Tibial nerve (tissue), 4 donors: ENCODE measurements around the gene NPB. TPM values are rescaled to one million over a fixed set of nuclear protein-coding genes. Genes with fewer than 3 reads are reported as not detected.
A peak's percentile ranks its signal among the peaks of the same experiment; 100 is the strongest.

ENCODE experiments used
- DNase-seq, 2 donors: peaks; one replicate each; pipeline ENCODE4 v3.0.0-alpha.2; 2019; ENCODE audit warnings: low spot score in 2 of 2
- H3K27ac ChIP-seq, 4 donors: fragments of 200-600 bp; sonication (generic) in 3 of 4; one replicate each; pipeline ENCODE4 v1.5.1; 2017 to 2019; ENCODE audit warnings: mild to moderate bottlenecking in 1 of 4
- H3K27me3 ChIP-seq, 2 donors: fragments of 200-600 bp; sonication (generic) in 1 of 2; one replicate each; pipeline versions ENCODE4 v1.5.1 to v1.6.0; 2017 to 2019
- H3K36me3 ChIP-seq, 3 donors: fragments of 200-600 bp; sonication (generic); one replicate each; pipeline ENCODE4 v1.5.1; 2018 to 2019
- H3K4me1 ChIP-seq, 4 donors: fragments of 200-600 bp; sonication (generic) in 3 of 4; one replicate each; pipeline ENCODE4 v1.5.1; 2017 to 2019
- H3K4me3 ChIP-seq, 4 donors: fragments of 200-600 bp; sonication (generic) in 3 of 4; one replicate each; pipeline ENCODE4 v1.5.1; 2017 to 2019; ENCODE audit warnings: mild to moderate bottlenecking in 1 of 4, moderate library complexity in 1 of 4
- H3K9me3 ChIP-seq, 4 donors: fragments of 200-600 bp; sonication (generic) in 3 of 4; one replicate each; pipeline ENCODE4 v1.5.1; 2017 to 2019
- EP300 ChIP-seq, 2 donors: sonication (generic); formaldehyde crosslinking; IDR thresholded peaks; one replicate each; pipeline ENCODE4 v1.6.1; 2017; ENCODE audit warnings: antibody characterized with exemption in 2 of 2, mild to moderate bottlenecking in 1 of 2
- POLR2A ChIP-seq, 2 donors: fragments of 450-650 bp; IDR thresholded peaks; one replicate each; pipeline ENCODE4 v1.6.1; 2017; ENCODE audit warnings: antibody characterized with exemption in 2 of 2, mild to moderate bottlenecking in 2 of 2, moderate library complexity in 2 of 2
- WGBS, 2 donors: methylation state at CpG; one replicate each; pipeline ENCODE4 v1.1.5; 2018; 5-methylcytosine and 5-hydroxymethylcytosine counted together
- total RNA-seq, 4 donors: library from RNA; depleted of rRNA; stranded (reverse); fragments of >200 nt; gene quantifications; one replicate each; pipeline ENCODE4 v1.1.0, GENCODE V29; 2016
- TF ChIP-seq, protein P1 (sequence below), 5 experiments: fragments of 200-600 bp in 3 of 5; fragments of 450-650 bp in 2 of 5; sonication (generic) in 3 of 5; IDR thresholded peaks; one replicate each; pipeline ENCODE4 v1.5.1; 2016 to 2019; ENCODE audit warnings: antibody characterized with exemption in 5 of 5, mild to moderate bottlenecking in 3 of 5, moderate library complexity in 2 of 5

NPB gene
- 1 to 10 TPM in 3 of 4 donors, not detected in 1; 4.2 to 8.7 (median 5.4) TPM for total RNA-seq

DNA sequence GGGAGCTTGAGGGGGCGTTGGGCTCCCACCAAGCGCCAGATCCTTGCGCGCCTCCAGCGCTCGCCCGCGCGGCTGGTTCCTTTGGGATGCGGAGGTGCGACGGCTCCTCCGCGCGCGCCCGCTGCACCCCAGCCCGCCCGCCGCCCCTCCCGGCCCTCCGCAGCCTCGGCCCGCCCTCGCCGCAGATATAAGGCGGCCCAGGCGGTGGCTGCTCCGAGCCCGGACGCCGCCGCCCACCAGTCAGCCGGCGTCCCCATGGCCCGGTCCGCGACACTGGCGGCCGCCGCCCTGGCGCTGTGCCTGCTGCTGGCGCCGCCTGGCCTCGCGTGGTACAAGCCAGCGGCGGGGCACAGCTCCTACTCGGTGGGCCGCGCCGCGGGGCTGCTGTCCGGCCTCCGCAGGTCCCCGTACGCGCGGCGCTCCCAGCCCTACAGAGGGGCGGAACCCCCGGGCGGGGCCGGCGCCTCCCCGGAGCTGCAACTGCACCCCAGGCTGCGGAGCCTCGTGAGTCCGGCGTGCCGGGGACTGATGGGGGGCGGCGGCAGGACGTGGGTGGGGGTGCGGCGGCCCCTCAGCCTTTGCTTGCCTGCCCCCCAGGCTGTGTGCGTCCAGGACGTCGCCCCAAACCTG is at the start of gene NPB:
Gene NPB (plus strand): TSS at position 216 of the 630 bp plus-strand sequence. CDS start 40 bp downstream, at position 256.
- Histone ChIP-seq H3K4me1 (peaks cover 0 to 18% (median 9%) of the 10 kb centered on the region in 4 donors), H3K4me3 (peak within 1 kb of the TSS; percentile 15 to 51 (median 20)), H3K27ac (peak within 1 kb of the TSS in 2 of 4 donors; percentile 17 to 72), H3K36me3 (peaks cover 2 to 78% (median 4%) of the 10 kb centered on the region in 3 donors), H3K9me3 (no peaks in the 10 kb centered on the region), H3K27me3 (peaks cover 0 to 8% of the 10 kb centered on the region in 2 donors)
- DNase-seq, result no peak
- WGBS, 2 donors, result 1% methylated on average over 30 of the region's 79 CpGs; no CpG with 5 or more reads in 1 of the 2 donors
- no peak for TF ChIP-seq EP300 (IDR thresholded peaks at IDR 0.05)
- TF ChIP-seq POLR2A (IDR thresholded peaks at IDR 0.05), result no peak
- TF ChIP-seq, protein P1, sequence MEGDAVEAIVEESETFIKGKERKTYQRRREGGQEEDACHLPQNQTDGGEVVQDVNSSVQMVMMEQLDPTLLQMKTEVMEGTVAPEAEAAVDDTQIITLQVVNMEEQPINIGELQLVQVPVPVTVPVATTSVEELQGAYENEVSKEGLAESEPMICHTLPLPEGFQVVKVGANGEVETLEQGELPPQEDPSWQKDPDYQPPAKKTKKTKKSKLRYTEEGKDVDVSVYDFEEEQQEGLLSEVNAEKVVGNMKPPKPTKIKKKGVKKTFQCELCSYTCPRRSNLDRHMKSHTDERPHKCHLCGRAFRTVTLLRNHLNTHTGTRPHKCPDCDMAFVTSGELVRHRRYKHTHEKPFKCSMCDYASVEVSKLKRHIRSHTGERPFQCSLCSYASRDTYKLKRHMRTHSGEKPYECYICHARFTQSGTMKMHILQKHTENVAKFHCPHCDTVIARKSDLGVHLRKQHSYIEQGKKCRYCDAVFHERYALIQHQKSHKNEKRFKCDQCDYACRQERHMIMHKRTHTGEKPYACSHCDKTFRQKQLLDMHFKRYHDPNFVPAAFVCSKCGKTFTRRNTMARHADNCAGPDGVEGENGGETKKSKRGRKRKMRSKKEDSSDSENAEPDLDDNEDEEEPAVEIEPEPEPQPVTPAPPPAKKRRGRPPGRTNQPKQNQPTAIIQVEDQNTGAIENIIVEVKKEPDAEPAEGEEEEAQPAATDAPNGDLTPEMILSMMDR (IDR thresholded peaks at IDR 0.05), result no peak

DNA sequence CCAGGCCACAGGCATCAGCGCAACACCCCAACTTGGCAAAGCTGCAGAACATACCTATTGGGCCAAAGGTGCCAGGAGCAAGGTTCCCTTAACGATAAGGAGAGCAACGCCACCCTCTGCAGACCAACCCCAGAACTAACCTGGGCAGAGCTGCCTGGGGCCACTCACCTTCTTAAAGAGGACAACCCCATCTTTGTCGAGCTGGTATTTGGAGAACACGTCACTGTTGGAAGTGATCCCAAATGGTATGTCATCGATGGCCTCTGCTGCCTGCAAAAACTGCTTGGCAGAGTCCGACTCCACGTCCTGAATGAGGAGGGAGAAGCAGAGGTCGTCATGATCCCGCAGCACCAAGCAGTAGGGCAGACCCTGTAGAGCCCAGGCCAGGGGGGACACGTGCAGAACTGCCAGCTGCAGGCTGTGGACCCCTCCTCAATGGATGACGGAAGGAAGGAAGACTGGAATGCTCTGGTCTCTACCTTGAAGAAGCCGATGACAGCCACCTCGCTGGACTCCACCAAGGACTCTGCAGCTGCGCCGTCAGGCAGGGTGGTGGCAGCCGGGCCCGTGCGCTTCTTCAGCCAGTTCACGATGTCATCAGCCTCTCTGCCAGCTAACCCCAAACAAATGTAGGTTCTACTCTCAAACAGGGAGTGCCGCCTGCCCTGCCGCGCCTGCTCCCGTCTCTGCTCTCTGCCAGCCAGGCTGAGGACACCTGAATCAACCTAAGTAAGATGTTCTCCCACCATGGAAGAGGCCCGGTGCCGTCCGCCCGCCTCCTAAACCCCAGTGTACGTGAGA is 46.9 kb upstream of the NPB start:
- DNase-seq, result no peak
- Histone ChIP-seq H3K4me1 (peaks cover 0 to 46% (median 19%) of the 10 kb centered on the region in 4 donors), H3K36me3 (peaks cover 0 to 89% (median 40%) of the 10 kb centered on the region in 3 donors), H3K9me3 (no peaks in the 10 kb centered on the region), H3K4me3 (no peak overlapping the region), H3K27ac (no peak overlapping the region), H3K27me3 (no peaks in the 10 kb centered on the region)
- 68 to 74% methylated on average over 29 of the region's 29 CpGs for WGBS, 2 donors
- no peak for TF ChIP-seq EP300 (IDR thresholded peaks at IDR 0.05)
- no peak for TF ChIP-seq POLR2A (IDR thresholded peaks at IDR 0.05)
- TF ChIP-seq, protein P1 (IDR thresholded peaks at IDR 0.05), result no peak

DNA sequence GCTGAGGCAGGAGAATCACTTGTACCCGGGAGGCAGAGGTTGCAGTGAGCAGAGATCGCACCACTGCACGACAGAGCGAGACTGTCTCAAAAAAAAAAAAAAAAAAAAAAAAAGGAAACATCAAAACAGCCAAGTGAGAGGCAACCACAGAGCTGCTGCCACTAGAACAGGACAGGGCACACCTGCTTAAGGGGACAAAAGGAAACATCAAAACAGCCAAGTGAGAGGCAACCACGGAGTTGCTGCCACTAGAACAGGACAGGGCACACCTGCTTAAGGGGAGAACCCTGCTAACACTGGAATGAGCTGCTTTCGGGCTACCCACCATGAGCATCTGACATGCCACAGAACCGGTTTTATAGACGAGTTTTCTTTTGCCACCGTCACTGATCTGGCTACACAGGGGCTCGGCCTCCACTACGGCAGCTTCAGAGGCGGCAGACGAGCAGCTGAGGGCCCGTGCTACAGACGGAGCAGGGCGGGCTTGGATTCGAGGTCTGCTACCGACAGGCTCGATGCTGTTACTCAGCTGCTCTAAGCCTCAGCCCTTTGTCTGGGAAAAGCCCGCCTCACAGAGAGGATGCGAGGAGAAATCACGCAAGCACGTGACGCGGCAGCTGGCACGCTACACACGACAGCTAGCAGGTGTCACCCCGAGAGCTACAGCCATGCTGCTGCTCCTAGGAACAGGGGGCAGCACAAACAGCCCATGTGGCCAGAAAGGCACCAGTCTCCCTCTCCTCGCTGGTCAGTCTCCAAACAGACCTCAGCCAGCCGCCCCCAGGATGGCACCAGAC is 43.7 kb upstream of the NPB start:
- peak overlapping the region in 1 of 4 donors; percentile 93 for H3K27ac ChIP-seq
- TF ChIP-seq, protein P1 (IDR thresholded peaks at IDR 0.05), result no peak
- no peak for TF ChIP-seq EP300 (IDR thresholded peaks at IDR 0.05)
- TF ChIP-seq POLR2A (IDR thresholded peaks at IDR 0.05), result no peak
- no peaks in the 10 kb centered on the region for H3K9me3 ChIP-seq
- DNase-seq, result no peak
- peaks cover 0 to 66% (median 34%) of the 10 kb centered on the region in 4 donors for H3K4me1 ChIP-seq
- H3K27me3 ChIP-seq, result no peaks in the 10 kb centered on the region
- peaks cover 0 to 62% (median 19%) of the 10 kb centered on the region in 3 donors for H3K36me3 ChIP-seq
- peak overlapping the region in 2 of 4 donors; percentile 87 to 99 for H3K4me3 ChIP-seq
- WGBS, 2 donors, result 79 to 84% methylated on average over 28 to 30 of the region's 30 CpGs

DNA sequence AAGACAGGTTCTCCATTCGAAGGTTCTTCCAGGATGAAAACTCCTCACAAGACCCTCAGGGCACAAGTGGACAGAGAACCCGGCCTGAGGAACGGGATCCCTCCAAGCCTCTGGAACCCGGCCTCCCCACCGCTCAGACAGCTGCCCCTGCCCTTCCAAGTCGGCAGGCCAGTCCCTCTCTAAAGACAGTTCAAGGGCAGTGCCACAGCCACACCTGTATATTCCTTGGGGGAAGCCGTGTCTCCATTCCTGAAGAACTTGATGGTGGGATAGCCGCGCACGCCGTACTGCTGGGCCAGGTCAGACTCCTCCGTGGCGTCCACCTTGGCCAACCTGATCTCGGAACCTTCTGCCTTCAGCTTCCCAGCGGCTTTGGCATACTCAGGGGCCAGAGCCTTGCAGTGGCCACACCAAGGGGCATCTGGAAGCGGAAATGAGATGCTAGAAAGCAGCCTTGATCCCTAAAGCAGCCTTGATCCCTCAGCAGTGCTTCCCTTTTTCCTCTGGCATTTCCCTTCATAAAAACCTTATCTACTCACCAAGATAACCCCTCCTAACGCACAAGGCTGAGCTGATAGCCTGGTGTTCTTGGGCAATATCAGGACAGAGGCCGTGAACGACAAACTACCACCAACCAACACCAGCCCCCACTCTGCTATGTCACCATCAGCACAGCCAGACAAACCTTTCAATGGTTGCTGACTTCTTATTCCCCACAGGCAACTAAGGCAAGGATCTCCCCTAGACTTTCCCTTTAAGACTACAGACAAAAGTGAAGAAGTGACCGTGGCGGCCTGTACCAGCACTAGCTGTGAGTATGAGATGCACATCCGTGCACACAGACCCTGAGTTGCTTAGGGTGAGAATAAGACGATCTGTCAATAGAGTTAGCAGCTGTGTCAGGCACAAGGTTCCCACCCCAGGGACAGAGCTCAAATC is 42.8 kb upstream of the NPB start:
- TF ChIP-seq, protein P1 (IDR thresholded peaks at IDR 0.05), result no peak
- 48 to 54% methylated on average over 23 of the region's 23 CpGs for WGBS, 2 donors
- DNase-seq, result no peak
- no peaks in the 10 kb centered on the region for H3K27me3 ChIP-seq
- H3K4me3 ChIP-seq, result peak overlapping the region; percentile 68 to 100 (median 93)
- no peaks in the 10 kb centered on the region for H3K9me3 ChIP-seq
- H3K27ac ChIP-seq, result peak overlapping the region; percentile 73 to 96 (median 93)
- peaks cover 0 to 75% (median 34%) of the 10 kb centered on the region in 4 donors for H3K4me1 ChIP-seq
- H3K36me3 ChIP-seq, result peaks cover 0 to 62% (median 10%) of the 10 kb centered on the region in 3 donors
